ENCODE results near the gene PXDN. TPM values are rescaled to one million over a fixed set of nuclear protein-coding genes. Genes with fewer than 3 reads are reported as not detected.

Gene PXDN
- total and polyA plus RNA-seq, 2 donors (not counting 1 experiment from before 2014, with no cell fraction given): 0.21 to 1.4 TPM

- ATAC-seq (ENCODE audit: low read depth): no peak
- Histone ChIP-seq H3K27ac (ENCODE audit: low read length in 2 of 2) (no peak overlapping the region), H3K4me2 (replicated peaks; ENCODE audit: low read depth, low read length, poor library complexity, severe bottlenecking) (no peak overlapping the region), H3K79me2 (ENCODE audit: control insufficient read depth, insufficient read depth, low read length) (no peaks in the 10 kb centered on the region), H3K4me1 (ENCODE audit: control insufficient read depth in 2 of 2, insufficient read depth in 2 of 2, low read length in 2 of 2) (no peaks in the 10 kb centered on the region), H2AFZ (ENCODE audit: insufficient read depth, low read depth, low read length, poor library complexity, severe bottlenecking) (no peak overlapping the region), H3K4me3 (ENCODE audit: control extremely low read depth in 1 of 5, extremely low read depth in 1 of 5, insufficient read depth in 1 of 5, low read depth in 2 of 5, low read length in 4 of 5) (no peak overlapping the region), H4K20me1 (ENCODE audit: control insufficient read depth, insufficient read depth, low read length, poor library complexity, severe bottlenecking) (no peaks in the 10 kb centered on the region), H3K9me3 (ENCODE audit: control extremely low read depth in 1 of 3, control insufficient read depth in 2 of 3, insufficient read depth in 1 of 3, low read length in 2 of 3) (peaks cover 0 to 16% (median 0%) of the 10 kb centered on the region in 3 donors), H3K36me3 (replicated peaks in 1 of 2; ENCODE audit: control extremely low read depth in 1 of 2, control insufficient read depth in 1 of 2, extremely low read depth in 1 of 2, insufficient read depth in 2 of 2, low read length in 1 of 2) (no peaks in the 10 kb centered on the region), H3K9ac (ENCODE audit: low read length) (no peak overlapping the region), H3K27me3 (replicated peaks in 1 of 4; ENCODE audit: control extremely low read depth in 1 of 4, control insufficient read depth in 3 of 4, insufficient read depth in 4 of 4, low read length in 3 of 4) (peaks cover 0 to 3% (median 0%) of the 10 kb centered on the region in 4 experiments)
- TF ChIP-seq CTCF (IDR thresholded peaks at IDR 0.05) (peak; percentile 66), EZH2 (IDR thresholded peaks at IDR 0.05; ENCODE audit: borderline replicate concordance, insufficient read depth, low read depth, low read length, poor library complexity, severe bottlenecking) (no peak)
- Mint-ChIP-seq H3K9me3 (ENCODE audit: insufficient read depth) (no peaks in the 10 kb centered on the region), H3K4me3 (no peak overlapping the region), H3K27me3 (peaks cover 7% of the 10 kb centered on the region), H3K4me1 (no peaks in the 10 kb centered on the region), H3K27ac (no peak overlapping the region)
- CTCF ChIA-PET: interaction anchor here (1.0 to 1.7 kb wide), 6 partner anchors 8 to 1240 kb away, joined by 3 to 6 read pairs (median 3); no protein-coding TSS in a partner anchor
- POLR2A ChIA-PET: no interaction called here
- 42% methylated on average over 9 of the region's 13 CpGs for WGBS (ENCODE audit: insufficient coverage)
- peak; percentile 61 for DNase-seq
- intact Hi-C loops (cut with micrococcal nuclease): no loop called here
Measured at GRCh38 chr2:1769703-1770422, 25.5 kb upstream of the PXDN start.
